Keratinocyte (primary cell): ENCODE measurements around the gene LMBR1L.

Experiments
- CTCF ChIP-seq, 3 experiments: IDR thresholded peaks in 1 of 3; conservative IDR thresholded peaks in 1 of 3; optimal IDR thresholded peaks in 1 of 3; 2 replicates in 2 of 3; 3 replicates in 1 of 3; pipeline versions ENCODE3 to v1.5.1; 2011; ENCODE audit warnings: low read length in 3 of 3, mild to moderate bottlenecking in 3 of 3, moderate library complexity in 2 of 3, control low read depth in 1 of 3, inconsistent platforms in 1 of 3; ENCODE audit not compliant: insufficient read depth in 2 of 3; ENCODE audit errors: extremely low read depth in 1 of 3
- EZH2 ChIP-seq: IDR thresholded peaks from one replicate; pipeline ENCODE4 v1.6.1; 2012; ENCODE audit warnings: inconsistent platforms, mild to moderate bottlenecking, low read length, moderate library complexity

- TF ChIP-seq CTCF (optimal IDR thresholded peaks at IDR 0.05 in 1 of 3, IDR thresholded peaks at IDR 0.05 in 1 of 3, conservative IDR thresholded peaks at IDR 0.05 in 1 of 3; ENCODE audit: extremely low read depth in 1 of 3, insufficient read depth in 2 of 3, low read length in 3 of 3) (peak; percentile 68 to 83 (median 81)), EZH2 (no peak)
These were observed 10.5 kb upstream of the LMBR1L start for GRCh38 chr12:49121047-49121696.
